Activated gamma-delta T cell (primary cell): Measurements from ENCODE around the gene LTBR.

Source experiments
- DNase-seq: peaks from one replicate; lab custom pipeline; 2025; lab: John Stamatoyannopoulos, UW

LTBR gene

DNA sequence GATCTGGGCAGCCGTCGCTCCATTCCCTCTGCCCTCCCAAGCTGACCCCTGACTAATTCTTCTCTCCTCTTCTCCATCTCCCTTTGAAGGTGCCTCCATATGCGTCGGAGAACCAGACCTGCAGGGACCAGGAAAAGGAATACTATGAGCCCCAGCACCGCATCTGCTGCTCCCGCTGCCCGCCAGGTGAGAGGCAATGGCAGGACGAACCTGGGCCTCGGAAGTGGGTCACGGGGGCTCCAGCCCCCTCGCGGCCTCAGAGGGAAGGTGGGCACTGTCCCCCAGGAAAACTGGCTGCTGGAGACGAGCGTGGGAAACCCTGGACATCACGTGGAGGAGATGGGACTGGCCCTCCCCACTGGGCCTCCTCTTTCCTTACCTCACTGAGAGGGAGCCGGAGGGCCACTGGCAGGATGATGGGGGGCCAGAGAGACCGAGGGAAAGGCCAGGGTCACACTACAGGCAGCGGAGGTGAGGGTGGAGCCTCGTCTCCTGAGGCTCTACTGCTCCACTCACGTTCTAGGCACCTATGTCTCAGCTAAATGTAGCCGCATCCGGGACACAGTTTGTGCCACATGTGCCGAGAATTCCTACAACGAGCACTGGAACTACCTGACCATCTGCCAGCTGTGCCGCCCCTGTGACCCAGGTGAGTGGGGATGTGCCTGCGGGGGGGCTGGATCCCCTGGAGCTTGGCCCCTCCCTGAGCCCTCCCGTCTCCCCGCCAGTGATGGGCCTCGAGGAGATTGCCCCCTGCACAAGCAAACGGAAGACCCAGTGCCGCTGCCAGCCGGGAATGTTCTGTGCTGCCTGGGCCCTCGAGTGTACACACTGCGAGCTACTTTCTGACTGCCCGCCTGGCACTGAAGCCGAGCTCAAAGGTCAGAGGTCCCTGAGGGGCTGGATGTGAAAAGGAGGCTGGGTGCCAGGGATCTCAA, 806 bp downstream of the LTBR start:
- no peak for DNase-seq

DNA sequence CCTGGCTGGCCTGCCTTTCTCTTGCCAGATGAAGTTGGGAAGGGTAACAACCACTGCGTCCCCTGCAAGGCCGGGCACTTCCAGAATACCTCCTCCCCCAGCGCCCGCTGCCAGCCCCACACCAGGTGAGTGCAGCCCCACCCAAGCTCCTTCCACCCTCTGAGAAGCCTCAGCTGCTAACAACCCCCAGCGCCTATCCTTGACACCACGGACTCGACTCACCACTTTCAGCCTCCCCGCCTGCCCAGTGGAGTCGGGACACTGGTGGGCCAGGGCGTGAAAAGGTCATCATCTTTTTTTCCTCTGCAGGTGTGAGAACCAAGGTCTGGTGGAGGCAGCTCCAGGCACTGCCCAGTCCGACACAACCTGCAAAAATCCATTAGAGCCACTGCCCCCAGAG, 2.1 kb downstream of the LTBR start:
- DNase-seq = no peak

DNA sequence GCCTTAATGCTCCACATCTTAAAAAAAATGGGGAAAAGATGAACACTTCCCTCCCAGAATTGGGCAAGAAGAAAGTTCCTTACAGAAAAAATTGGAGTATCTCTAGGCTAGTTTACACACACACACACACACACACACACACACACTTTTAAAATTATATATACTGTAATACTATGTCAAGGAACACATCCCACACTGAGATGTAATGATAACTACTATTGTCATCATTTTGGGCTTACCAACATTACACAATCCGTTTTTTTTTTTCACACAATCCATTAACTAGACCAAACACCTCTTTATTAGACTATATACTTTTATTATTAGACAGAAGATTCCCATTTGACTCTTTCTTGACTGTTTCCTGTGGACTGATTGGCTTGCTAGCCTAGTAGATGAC, 2.5 kb downstream of the LTBR start:
- DNase-seq = no peak

- DNase-seq = no peak
Observed at GRCh38 chr12:6387541-6387940, 3.6 kb downstream of the LTBR start.

DNA sequence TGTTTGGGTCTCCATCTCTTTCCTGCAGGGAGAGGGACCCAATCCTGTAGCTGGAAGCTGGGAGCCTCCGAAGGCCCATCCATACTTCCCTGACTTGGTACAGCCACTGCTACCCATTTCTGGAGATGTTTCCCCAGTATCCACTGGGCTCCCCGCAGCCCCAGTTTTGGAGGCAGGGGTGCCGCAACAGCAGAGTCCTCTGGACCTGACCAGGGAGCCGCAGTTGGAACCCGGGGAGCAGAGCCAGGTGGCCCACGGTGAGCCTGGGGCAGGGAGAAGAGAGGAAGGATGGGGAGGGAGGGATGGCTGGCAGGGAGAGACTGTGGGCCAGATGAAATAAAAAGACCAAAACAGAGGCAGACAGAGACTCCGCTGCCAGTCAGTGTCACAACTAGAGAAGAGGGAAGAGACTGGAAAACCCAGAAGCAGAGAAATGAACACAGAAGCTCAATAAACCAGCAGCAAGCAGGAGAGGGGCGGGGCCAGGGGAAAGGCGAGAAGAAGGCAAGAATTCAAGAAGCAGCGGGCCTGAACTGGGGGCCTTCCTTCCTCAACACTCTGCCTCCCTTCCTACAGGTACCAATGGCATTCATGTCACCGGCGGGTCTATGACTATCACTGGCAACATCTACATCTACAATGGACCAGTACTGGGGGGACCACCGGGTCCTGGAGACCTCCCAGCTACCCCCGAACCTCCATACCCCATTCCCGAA, 6.3 kb downstream of the LTBR start:
- no peak for DNase-seq

- DNase-seq = no peak
Observed at GRCh38 chr12:6391013-6391412, 7.1 kb downstream of the LTBR start.

GRCh38 chr12:6392504-6392903, 8.5 kb downstream of the LTBR start:
- no peak for DNase-seq

GRCh38 chr12:6393109-6393508, 9.1 kb downstream of the LTBR start:
- no peak for DNase-seq

GRCh38 chr12:6394398-6394797, 10.4 kb downstream of the LTBR start:
- DNase-seq = no peak

DNA sequence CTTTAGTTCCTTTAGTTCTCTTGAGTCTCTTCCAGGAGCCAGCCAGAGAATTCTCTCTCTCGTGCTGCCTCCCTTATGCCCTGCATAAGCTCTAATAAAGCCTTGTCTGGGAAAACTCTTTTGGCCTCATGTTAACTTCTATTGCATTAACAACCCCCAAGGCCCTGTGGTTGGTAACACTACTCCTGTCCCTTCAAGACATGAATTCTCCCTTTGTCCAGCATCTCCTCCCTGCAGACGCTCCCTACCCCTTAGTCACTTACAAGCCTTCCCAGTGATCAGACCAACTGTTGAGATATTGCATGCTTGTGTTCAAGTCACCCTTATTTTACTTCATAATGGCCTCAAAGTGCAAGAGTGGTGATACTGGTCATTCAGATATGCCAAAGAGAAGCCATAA, 12.1 kb downstream of the LTBR start:
- DNase-seq = no peak

DNA sequence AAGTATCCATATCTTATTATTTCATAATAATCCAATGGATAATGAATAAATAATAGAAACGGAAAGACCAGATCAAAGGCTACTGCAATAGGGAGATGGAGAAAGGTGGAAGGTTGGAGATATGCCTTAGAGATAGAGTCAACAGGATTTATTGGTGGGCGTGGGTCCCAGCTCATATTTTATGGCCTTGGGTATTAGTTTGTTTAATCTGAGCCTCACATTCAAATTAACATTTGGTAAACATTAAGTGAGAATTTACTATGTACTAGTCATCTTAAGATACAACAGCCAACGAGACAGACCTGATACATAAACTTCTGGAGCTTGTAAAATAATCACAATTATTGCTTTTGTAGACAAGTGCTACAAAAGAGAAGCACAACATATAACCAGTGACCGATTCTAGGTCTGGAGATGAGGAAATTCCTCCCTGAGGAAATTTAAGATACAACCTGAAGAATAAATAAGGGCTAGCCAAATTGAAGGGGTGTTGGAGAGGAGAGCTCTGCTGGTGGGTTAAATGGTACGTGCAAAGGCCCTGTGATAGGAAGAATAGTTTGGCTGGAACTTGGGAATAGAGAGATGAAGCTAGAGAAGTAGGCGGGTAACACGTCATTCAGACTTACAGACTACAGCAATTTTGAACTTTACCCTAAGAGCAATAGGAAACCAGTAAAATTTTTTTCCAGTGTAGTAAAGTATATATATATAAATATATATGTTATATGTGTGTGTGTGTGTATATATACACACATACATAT, 16.1 kb downstream of the LTBR start:
- DNase-seq = no peak

DNA sequence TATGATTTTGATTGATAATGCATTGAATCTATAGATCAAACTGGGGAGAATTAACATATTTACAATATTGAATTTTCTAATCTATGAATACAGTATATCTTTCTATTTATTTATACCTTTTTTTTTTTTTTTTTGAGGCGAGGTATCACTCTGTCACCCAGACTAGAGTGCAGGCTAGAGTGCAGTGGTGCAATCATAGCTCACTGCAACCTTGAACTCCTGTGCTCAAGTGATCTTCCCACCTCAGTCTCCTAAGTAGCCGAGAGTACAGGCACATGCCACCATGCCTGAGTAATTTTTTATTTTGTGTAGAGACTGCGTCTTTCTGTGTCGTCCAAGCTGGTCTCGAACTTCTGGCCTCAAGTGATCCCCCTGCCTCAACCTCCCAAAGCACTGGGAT, 20.4 kb downstream of the LTBR start:
- DNase-seq = no peak

- DNase-seq = no peak
Observed at GRCh38 chr12:6405963-6406362, 22.0 kb downstream of the LTBR start.

DNA sequence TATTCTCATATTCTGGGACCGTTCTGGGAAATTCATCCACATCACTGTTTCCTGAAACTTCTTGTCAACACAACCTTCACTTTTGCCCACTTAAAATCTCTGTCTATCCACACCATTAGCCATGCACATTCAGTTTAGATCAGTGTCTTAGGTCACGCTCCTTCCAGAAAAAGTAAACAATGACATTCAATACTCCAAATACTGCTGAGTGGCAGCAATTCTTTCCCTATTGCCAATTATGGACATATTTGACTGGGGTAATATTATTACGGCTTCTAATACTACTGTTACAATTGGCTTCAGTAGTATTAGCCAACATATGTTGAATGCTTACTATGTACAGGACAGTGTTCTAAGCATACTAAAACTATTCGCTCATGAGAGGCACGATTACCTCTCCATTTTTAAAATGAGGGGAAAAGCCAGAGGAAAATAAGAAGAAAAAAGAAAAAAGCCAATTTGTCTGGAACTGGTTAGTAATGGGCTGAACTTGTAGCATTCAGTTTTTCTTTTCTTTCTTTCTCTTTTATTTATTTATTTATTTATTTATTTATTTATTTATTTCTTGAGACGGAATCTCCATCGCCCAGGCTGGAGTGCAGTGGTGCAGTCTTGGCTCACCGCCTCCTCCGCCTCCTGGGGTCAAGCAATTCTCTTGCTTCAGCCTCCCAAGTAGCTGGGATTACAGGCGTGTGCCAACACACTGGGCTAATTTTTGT, 23.4 kb downstream of the LTBR start:
- no peak for DNase-seq

- DNase-seq = no peak
Observed at GRCh38 chr12:6416596-6416995, 32.6 kb downstream of the LTBR start.

GRCh38 chr12:6418796-6419195, 34.8 kb downstream of the LTBR start:
- DNase-seq = no peak

DNA sequence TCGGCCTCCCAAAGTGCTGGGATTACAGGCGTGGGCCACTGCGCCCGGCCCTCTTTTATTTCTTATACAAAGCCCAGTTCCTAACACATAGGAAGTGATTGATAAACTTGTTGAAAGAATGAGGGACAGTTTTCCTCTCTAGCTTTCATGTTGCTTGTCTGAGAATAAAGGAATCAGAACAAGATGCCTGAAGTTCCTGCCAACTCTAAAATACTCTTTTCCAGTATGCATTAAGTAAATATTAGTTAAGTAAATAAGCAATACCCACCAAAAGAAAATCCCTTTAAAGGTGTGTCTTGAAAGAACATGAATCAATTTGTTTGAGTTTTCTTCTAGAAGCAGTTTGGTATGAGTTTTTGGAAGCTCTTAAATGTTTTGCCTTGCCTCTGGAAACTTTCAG, 36.4 kb downstream of the LTBR start:
- DNase-seq = no peak

GRCh38 chr12:6423267-6424007, 39.5 kb downstream of the LTBR start:
- no peak for DNase-seq

DNA sequence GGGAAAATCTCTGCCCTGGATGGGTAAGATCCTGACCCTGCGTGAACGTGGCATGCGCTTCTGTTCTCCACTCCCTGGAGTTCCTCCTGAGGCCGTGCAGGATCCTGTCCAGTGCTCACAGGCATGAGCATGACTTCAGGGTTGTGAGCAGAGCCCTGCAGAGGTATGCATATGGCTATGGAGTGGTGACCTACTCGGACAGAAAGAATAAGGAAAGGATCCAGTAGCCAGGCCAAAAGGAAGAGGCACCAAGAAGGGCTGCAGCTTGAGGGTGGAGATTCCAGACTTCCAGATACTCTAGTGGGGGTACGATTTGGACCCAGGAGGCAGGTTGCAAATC, 40.0 kb downstream of the LTBR start:
- no peak for DNase-seq

DNA sequence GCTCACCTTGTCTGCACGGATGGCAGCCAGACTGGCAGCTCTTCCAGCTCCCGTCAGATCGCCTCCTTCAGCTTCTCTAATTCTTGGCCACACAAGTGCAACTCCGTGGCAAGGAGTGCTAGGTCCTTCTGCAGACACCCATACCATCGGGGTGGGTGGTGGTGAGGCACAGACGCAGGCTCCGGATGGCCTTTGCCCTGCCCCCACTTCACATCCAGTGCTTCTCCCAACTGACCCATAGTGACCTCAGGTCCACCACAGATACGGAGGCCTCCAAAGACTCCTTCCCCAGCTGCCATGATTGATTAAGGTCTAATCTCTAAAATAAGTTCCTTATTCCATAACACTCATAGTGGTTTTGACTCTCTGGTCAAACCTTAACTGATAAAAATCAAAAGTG, 40.9 kb downstream of the LTBR start:
- DNase-seq = no peak
